ENCODE results near the gene DNAJC8.

Gene DNAJC8

GRCh38 chr1:28241638-28242241, 8.9 kb upstream of the DNAJC8 start:
- peaks cover 3% of the 10 kb centered on the region for H3K36me3 Mint-ChIP-seq (ENCODE audit: low read depth)
- no peaks in the 10 kb centered on the region for H3K27me3 Mint-ChIP-seq (ENCODE audit: low read depth)
- no peak overlapping the region for H3K4me3 Mint-ChIP-seq
- peaks cover 24% of the 10 kb centered on the region for H3K4me1 Mint-ChIP-seq
- peak overlapping the region; percentile 55 to 87 (median 78) for H3K27ac Mint-ChIP-seq
- H3K9me3 Mint-ChIP-seq, result no peaks in the 10 kb centered on the region
- TF ChIP-seq CTCF (IDR thresholded peaks at IDR 0.05; ENCODE audit: unreplicated experiment in 3 of 3), result no peak

- Mint-ChIP-seq H3K36me3 (ENCODE audit: low read depth) (peaks cover 3% of the 10 kb centered on the region), H3K4me3 (no peak overlapping the region), H3K27ac (peak overlapping the region in 1 of 3 experiments; percentile 97), H3K9me3 (no peaks in the 10 kb centered on the region), H3K4me1 (peaks cover 18% of the 10 kb centered on the region), H3K27me3 (ENCODE audit: low read depth) (no peaks in the 10 kb centered on the region)
- TF ChIP-seq CTCF (IDR thresholded peaks at IDR 0.05; ENCODE audit: unreplicated experiment in 3 of 3), result no peak
These were observed 7.2 kb upstream of the DNAJC8 start for GRCh38 chr1:28240024-28240423.

GRCh38 chr1:28239004-28239403, 6.2 kb upstream of the DNAJC8 start:
- no peaks in the 10 kb centered on the region for H3K9me3 Mint-ChIP-seq
- no peak for TF ChIP-seq CTCF (IDR thresholded peaks at IDR 0.05; ENCODE audit: unreplicated experiment in 3 of 3)
- H3K27ac Mint-ChIP-seq, result peak overlapping the region in 2 of 3 experiments; percentile 30 to 82
- no peaks in the 10 kb centered on the region for H3K27me3 Mint-ChIP-seq (ENCODE audit: low read depth)
- H3K36me3 Mint-ChIP-seq (ENCODE audit: low read depth), result peaks cover 3% of the 10 kb centered on the region
- peak overlapping the region; percentile 16 to 48 (median 23) for H3K4me3 Mint-ChIP-seq
- peaks cover 11% of the 10 kb centered on the region for H3K4me1 Mint-ChIP-seq

- Mint-ChIP-seq H3K4me1 (peaks cover 16% of the 10 kb centered on the region), H3K9me3 (no peaks in the 10 kb centered on the region), H3K27ac (no peak overlapping the region), H3K36me3 (ENCODE audit: low read depth) (peaks cover 8% of the 10 kb centered on the region), H3K27me3 (ENCODE audit: low read depth) (peaks cover 3% of the 10 kb centered on the region), H3K4me3 (no peak overlapping the region)
- TF ChIP-seq CTCF (IDR thresholded peaks at IDR 0.05; ENCODE audit: unreplicated experiment in 3 of 3), result no peak
These were observed 4.0 kb upstream of the DNAJC8 start for GRCh38 chr1:28236656-28237322.

- H3K9me3 Mint-ChIP-seq, result no peaks in the 10 kb centered on the region
- TF ChIP-seq CTCF (IDR thresholded peaks at IDR 0.05; ENCODE audit: unreplicated experiment in 3 of 3), result no peak
- peak within 1 kb of the TSS in 1 of 3 experiments; percentile 11 for H3K4me3 Mint-ChIP-seq
- peaks cover 3% of the 10 kb centered on the region for H3K27me3 Mint-ChIP-seq (ENCODE audit: low read depth)
- peaks cover 14% of the 10 kb centered on the region for H3K4me1 Mint-ChIP-seq
- H3K36me3 Mint-ChIP-seq (ENCODE audit: low read depth), result peaks cover 8% of the 10 kb centered on the region
- H3K27ac Mint-ChIP-seq, result no peak within 1 kb of the TSS
These were observed 3.2 kb upstream of the DNAJC8 start, which contains the start of gene ATP5IF1 for GRCh38 chr1:28235755-28236655. Gene ATP5IF1 (plus strand): TSS chr1:28236124. CDS start chr1:28236184, 60 bp downstream.

Data from nephron (organoid).